Tibial artery (tissue), 4 donors: Measurements from ENCODE around the gene ELFN2.
A peak's percentile ranks its signal among the peaks of the same experiment; 100 is the strongest.

Source experiments
- DNase-seq, 2 donors: peaks; one replicate each; pipeline ENCODE4 v3.0.0-alpha.2; 2019
- H3K27ac ChIP-seq, 2 donors: fragments of 200-600 bp; sonication (generic) in 1 of 2; 1 replicate in 1 of 2; 2 replicates in 1 of 2; pipeline ENCODE4 v1.5.1; 2018 to 2019; ENCODE audit warnings: mild to moderate bottlenecking in 1 of 2
- H3K27me3 ChIP-seq, 2 donors: fragments of 200-600 bp; sonication (generic) in 1 of 2; one replicate each; pipeline versions ENCODE4 v1.5.1 to v1.6.0; 2016 to 2019
- H3K36me3 ChIP-seq, 3 donors: fragments of 200-600 bp; sonication (generic) in 2 of 3; one replicate each; pipeline ENCODE4 v1.5.1; 2016 to 2019; ENCODE audit warnings: mild to moderate bottlenecking in 2 of 3
- H3K4me1 ChIP-seq, 4 donors: fragments of 200-600 bp; sonication (generic) in 2 of 4; 1 replicate in 3 of 4; 2 replicates in 1 of 4; pipeline ENCODE4 v1.5.1; 2016 to 2019
- H3K4me3 ChIP-seq, 2 donors: fragments of 200-600 bp; sonication (generic) in 1 of 2; 1 replicate in 1 of 2; 2 replicates in 1 of 2; pipeline ENCODE4 v1.5.1; 2018 to 2019; ENCODE audit warnings: mild to moderate bottlenecking in 2 of 2
- H3K9me3 ChIP-seq, 3 donors: fragments of 200-600 bp; sonication (generic) in 1 of 3; one replicate each; pipeline ENCODE4 v1.5.1; 2016 to 2019
- CTCF ChIP-seq, 2 experiments: fragments of 200-600 bp in 1 of 2; fragments of 450-650 bp in 1 of 2; IDR thresholded peaks; one replicate each; pipeline ENCODE4 v1.5.1; 2017 to 2019; ENCODE audit warnings: antibody characterized with exemption in 2 of 2, mild to moderate bottlenecking in 1 of 2, moderate library complexity in 1 of 2
- intact Hi-C: fragments of 100-400 bp; cut with DNase I; formaldehyde crosslinking; loops from one replicate; pipeline ENCODE4 v1.15.0; 2023; ENCODE audit warnings: low total_unique reads

Gene ELFN2

GRCh38 chr22:37412495-37413250, 14.6 kb downstream of the ELFN2 start:
- intact Hi-C loops = no loop called here
- no peaks in the 10 kb centered on the region for H3K36me3 ChIP-seq
- H3K9me3 ChIP-seq = no peaks in the 10 kb centered on the region
- H3K4me1 ChIP-seq = no peaks in the 10 kb centered on the region
- H3K27ac ChIP-seq = no peak overlapping the region
- peaks cover 0 to 95% of the 10 kb centered on the region in 2 donors for H3K27me3 ChIP-seq
- TF ChIP-seq CTCF (IDR thresholded peaks at IDR 0.05) = no peak
- no peak for DNase-seq
- no peak overlapping the region for H3K4me3 ChIP-seq

- intact Hi-C loops = no loop called here
- no peak overlapping the region for H3K4me3 ChIP-seq
- H3K27me3 ChIP-seq = peaks cover 0 to 88% of the 10 kb centered on the region in 2 donors
- H3K27ac ChIP-seq = no peak overlapping the region
- no peak for DNase-seq
- no peaks in the 10 kb centered on the region for H3K4me1 ChIP-seq
- no peaks in the 10 kb centered on the region for H3K9me3 ChIP-seq
- H3K36me3 ChIP-seq = no peaks in the 10 kb centered on the region
- no peak for TF ChIP-seq CTCF (IDR thresholded peaks at IDR 0.05)
Measured at GRCh38 chr22:37411655-37412054, 15.6 kb downstream of the ELFN2 start.

- no peak overlapping the region for H3K4me3 ChIP-seq
- peak in 1 of 2 donors; percentile 28 for DNase-seq
- H3K36me3 ChIP-seq = no peaks in the 10 kb centered on the region
- intact Hi-C loops = no loop called here
- no peaks in the 10 kb centered on the region for H3K9me3 ChIP-seq
- TF ChIP-seq CTCF (IDR thresholded peaks at IDR 0.05) = no peak
- H3K27me3 ChIP-seq = peaks cover 0 to 88% of the 10 kb centered on the region in 2 donors
- H3K4me1 ChIP-seq = no peaks in the 10 kb centered on the region
- no peak overlapping the region for H3K27ac ChIP-seq
Measured at GRCh38 chr22:37410174-37411055, 16.9 kb downstream of the ELFN2 start.

GRCh38 chr22:37409459-37410050, 17.7 kb downstream of the ELFN2 start:
- Histone ChIP-seq H3K27ac (no peak overlapping the region), H3K36me3 (no peaks in the 10 kb centered on the region), H3K4me3 (no peak overlapping the region), H3K27me3 (peaks cover 0 to 85% of the 10 kb centered on the region in 2 donors), H3K4me1 (no peaks in the 10 kb centered on the region), H3K9me3 (no peaks in the 10 kb centered on the region)
- intact Hi-C loops = no loop called here
- TF ChIP-seq CTCF (IDR thresholded peaks at IDR 0.05) = no peak
- no peak for DNase-seq

GRCh38 chr22:37409031-37409430, 18.2 kb downstream of the ELFN2 start:
- no peak overlapping the region for H3K27ac ChIP-seq
- H3K4me3 ChIP-seq = no peak overlapping the region
- H3K27me3 ChIP-seq = peaks cover 0 to 85% of the 10 kb centered on the region in 2 donors
- H3K36me3 ChIP-seq = no peaks in the 10 kb centered on the region
- no peak for TF ChIP-seq CTCF (IDR thresholded peaks at IDR 0.05)
- no peak for DNase-seq
- intact Hi-C loops = no loop called here
- H3K4me1 ChIP-seq = no peaks in the 10 kb centered on the region
- H3K9me3 ChIP-seq = no peaks in the 10 kb centered on the region
